SK-N-SH (cell line): ENCODE measurements around the gene PUM1. TPM values are rescaled to one million over a fixed set of nuclear protein-coding genes. Genes with fewer than 3 reads are reported as not detected.

Experiments
- CTCF ChIA-PET: fragments of 300-600, 350-600 bp; formaldehyde crosslinking; extraction: SDS; loops from one replicate; lab custom pipeline; 2021; lab: Yijun Ruan, JAX
- POLR2A ChIA-PET: fragments of 350-600 bp; sonication (Branson Sonifier 250); formaldehyde crosslinking; extraction: SDS; loops from one replicate; lab custom pipeline; 2020; ENCODE audit warnings: antibody characterized with exemption, inconsistent platforms; lab: Yijun Ruan, JAX
- DNase-seq: peaks from one replicate; pipeline ENCODE4 v3.0.0; 2012
- H2AFZ ChIP-seq: fragments of 200-600 bp; sonication (generic); 2 replicates; pipeline ENCODE4 v1.8.1; 2016; ENCODE audit warnings: antibody characterized with exemption, mild to moderate bottlenecking, low read depth
- H3F3A ChIP-seq: fragments of 200-600 bp; sonication (generic); replicated peaks from 2 replicates; pipeline ENCODE3; 2016; ENCODE audit warnings: antibody characterized with exemption, mild to moderate bottlenecking; ENCODE audit not compliant: insufficient read depth
- H3K27ac ChIP-seq, 2 experiments: fragments of 200-500 bp in 1 of 2; fragments of 200-600 bp in 1 of 2; sonication (Bioruptor generic) in 1 of 2; sonication (generic), shearing (Covaris generic) in 1 of 2; 2 replicates each; pipeline versions ENCODE4 v1.5.1 to v1.6.1; 2014 to 2016; ENCODE audit warnings: low read depth in 2 of 2, inconsistent platforms in 1 of 2, low read length in 1 of 2, mild to moderate bottlenecking in 1 of 2, mixed read lengths in 1 of 2
- H3K27me3 ChIP-seq: fragments of 200-600 bp; sonication (generic), shearing (Covaris generic); 2 replicates; pipeline ENCODE4 v1.6.1; 2016; ENCODE audit warnings: mixed run types; ENCODE audit not compliant: insufficient read depth
- H3K36me3 ChIP-seq, 2 experiments: fragments of 200-500 bp in 1 of 2; fragments of 200-600 bp in 1 of 2; sonication (Bioruptor generic) in 1 of 2; sonication (generic) in 1 of 2; replicated peaks in 1 of 2; 2 replicates each; pipeline versions ENCODE3 to v1.5.1; 2014 to 2016; ENCODE audit warnings: low read length in 1 of 2, mild to moderate bottlenecking in 1 of 2; ENCODE audit not compliant: insufficient read depth in 2 of 2, control insufficient read depth in 1 of 2
- H3K4me1 ChIP-seq, 2 experiments: fragments of 200-500 bp in 1 of 2; fragments of 200-600 bp in 1 of 2; sonication (Bioruptor generic) in 1 of 2; sonication (generic), shearing (Covaris generic) in 1 of 2; 2 replicates each; pipeline versions ENCODE4 v1.5.1 to v1.6.1; 2014 to 2016; ENCODE audit warnings: low read depth in 1 of 2, low read length in 1 of 2, mixed run types in 1 of 2; ENCODE audit not compliant: insufficient read depth in 2 of 2, control insufficient read depth in 1 of 2
- H3K4me2 ChIP-seq: fragments of 200-600 bp; sonication (generic), shearing (Covaris generic); 2 replicates; pipeline ENCODE4 v1.6.1; 2017; ENCODE audit warnings: mixed run types
- H3K4me3 ChIP-seq, 2 experiments: fragments of 200-500 bp in 1 of 2; fragments of 200-600 bp in 1 of 2; sonication (Bioruptor generic) in 1 of 2; sonication (generic), shearing (Covaris generic) in 1 of 2; 2 replicates each; pipeline versions ENCODE4 v1.5.1 to v1.8.1; 2014 to 2016; ENCODE audit warnings: low read depth in 2 of 2, inconsistent platforms in 1 of 2, low read length in 1 of 2, mild to moderate bottlenecking in 1 of 2, mixed read lengths in 1 of 2, moderate library complexity in 1 of 2
- H3K79me2 ChIP-seq: fragments of 200-600 bp; sonication (generic); 2 replicates; pipeline ENCODE4 v1.8.1; 2017; ENCODE audit warnings: mild to moderate bottlenecking; ENCODE audit not compliant: insufficient read depth
- H3K9ac ChIP-seq: fragments of 200-600 bp; sonication (generic); 2 replicates; pipeline ENCODE4 v1.6.1; 2017; ENCODE audit warnings: mixed run types
- H3K9me2 ChIP-seq: fragments of 200-600 bp; sonication (generic); 2 replicates; pipeline ENCODE4 v1.6.1; 2017; ENCODE audit warnings: mixed run types
- H3K9me3 ChIP-seq: fragments of 200-600 bp; sonication (generic); 2 replicates; pipeline ENCODE4 v1.6.1; 2017; ENCODE audit warnings: mixed run types, mild to moderate bottlenecking, moderate library complexity
- H4K20me1 ChIP-seq: fragments of 200-600 bp; sonication (generic); 2 replicates; pipeline ENCODE4 v1.6.1; 2017; ENCODE audit warnings: mild to moderate bottlenecking, mixed run types; ENCODE audit not compliant: insufficient read depth
- CHD2 ChIP-seq: fragments of 150-350 bp; IDR thresholded peaks from 2 replicates; pipeline ENCODE4 v1.6.1; 2018; ENCODE audit warnings: low read length; ENCODE audit not compliant: partially characterized antibody
- EZH2phosphoT487 ChIP-seq: fragments of 200-600 bp; sonication (generic); IDR thresholded peaks from 2 replicates; pipeline ENCODE4 v1.6.1; 2017; ENCODE audit warnings: low read depth, mixed run types, mild to moderate bottlenecking, antibody characterized with exemption, moderate library complexity, borderline replicate concordance
- FOSL2 ChIP-seq: IDR thresholded peaks from 2 replicates; pipeline ENCODE4 v1.4.0; 2012; ENCODE audit warnings: low read depth, mild to moderate bottlenecking, moderate library complexity, borderline replicate concordance
- FOXJ3 ChIP-seq: sonication (generic); formaldehyde crosslinking; IDR thresholded peaks from 2 replicates; pipeline ENCODE4 v1.5.1; 2020; ENCODE audit warnings: mild to moderate bottlenecking, missing genetic modification reagents
- GABPA ChIP-seq: IDR thresholded peaks from 2 replicates; pipeline ENCODE4 v1.4.0; 2012; ENCODE audit warnings: low read depth, mild to moderate bottlenecking
- GATA2 ChIP-seq: sonication (generic); formaldehyde crosslinking; IDR thresholded peaks from 2 replicates; pipeline ENCODE4 v1.5.0; 2020; ENCODE audit warnings: mild to moderate bottlenecking, missing genetic modification reagents
- JUND ChIP-seq: IDR thresholded peaks from 2 replicates; pipeline ENCODE4 v1.4.0; 2012
- MEF2A ChIP-seq: IDR thresholded peaks from 2 replicates; pipeline ENCODE4 v1.4.0; 2012; ENCODE audit warnings: low read depth, borderline replicate concordance
- MXI1 ChIP-seq: IDR thresholded peaks from 2 replicates; pipeline ENCODE4 v1.6.1; 2012; ENCODE audit warnings: mild to moderate bottlenecking, low read depth, low read length, improper control_type of control experiment
- NFIC ChIP-seq: IDR thresholded peaks from 2 replicates; pipeline ENCODE4 v1.4.0; 2012; ENCODE audit warnings: borderline replicate concordance
- PBX3 ChIP-seq: IDR thresholded peaks from 2 replicates; pipeline ENCODE4; 2012
- POLR2AphosphoS5 ChIP-seq: IDR thresholded peaks from 2 replicates; pipeline ENCODE4 v1.6.1; 2012; ENCODE audit warnings: low read depth, low read length
- RAD21 ChIP-seq: IDR thresholded peaks from 2 replicates; pipeline ENCODE4 v1.6.1; 2012; ENCODE audit warnings: mild to moderate bottlenecking, low read length
- RCOR1 ChIP-seq: fragments of 150-350 bp; IDR thresholded peaks from 2 replicates; pipeline ENCODE4 v1.6.1; 2017; ENCODE audit warnings: antibody characterized with exemption, low read length
- RXRA ChIP-seq: IDR thresholded peaks from 2 replicates; pipeline ENCODE4 v1.4.0; 2012; ENCODE audit warnings: low read depth, mild to moderate bottlenecking, borderline replicate concordance
- TEAD4 ChIP-seq: IDR thresholded peaks from 2 replicates; pipeline ENCODE4 v1.4.0; 2012; ENCODE audit warnings: mild to moderate bottlenecking, borderline replicate concordance; ENCODE audit not compliant: insufficient read depth
- YY1 ChIP-seq: IDR thresholded peaks from 2 replicates; pipeline ENCODE4 v1.4.0; 2012; ENCODE audit warnings: low read depth, mild to moderate bottlenecking
- WGBS: methylation state at CpG from one replicate; pipeline ENCODE4 v1.1.6; 2017; ENCODE audit warnings: low lambda C conversion rate; 5-methylcytosine and 5-hydroxymethylcytosine counted together
- polyA plus RNA-seq, 3 experiments: library from polyadenylated mRNA; depleted of rRNA; stranded (reverse); fragments of >200 nt; gene quantifications; 2 replicates each; pipeline ENCODE4 v1.2.3, GENCODE V29; 2012
- TF ChIP-seq, protein P1 (sequence below): IDR thresholded peaks from 2 replicates; pipeline ENCODE4 v1.4.0; 2012; ENCODE audit warnings: low read depth, borderline replicate concordance
- TF ChIP-seq, protein P2 (sequence below): fragments of 200-600 bp; sonication (generic); IDR thresholded peaks from 2 replicates; pipeline ENCODE4 v1.6.1; 2017; ENCODE audit warnings: antibody characterized with exemption, mild to moderate bottlenecking, moderate library complexity

Gene PUM1
- polyA plus RNA-seq, 1 of the 3 experiments (the other 2 are of a cell fraction), result 66.7 TPM

GRCh38 chr1:31010086-31010989, 55.2 kb downstream of the PUM1 start:
- WGBS, result 90% methylated on average over 6 of the region's 6 CpGs
- CTCF ChIA-PET, result interaction anchor here (0.6 to 1.0 kb wide), 3 partner anchors 30 to 152 kb away, joined by 3 read pairs; no protein-coding TSS in a partner anchor
- H3K4me2 ChIP-seq, result no peak overlapping the region
- DNase-seq, result no peak
- no peak overlapping the region for H3K9ac ChIP-seq
- peak overlapping the region in 1 of 2 experiments; percentile 47; a peak in 2 of 4 replicates for H3K27ac ChIP-seq
- peaks cover 44 to 51% of the 10 kb centered on the region in 2 experiments for H3K4me1 ChIP-seq
- no peaks in the 10 kb centered on the region for H3K9me2 ChIP-seq
- no peak for TF ChIP-seq GATA2
- peaks cover 95% of the 10 kb centered on the region for H4K20me1 ChIP-seq
- H3K36me3 ChIP-seq, result peaks cover 16 to 18% of the 10 kb centered on the region in 2 experiments
- no peaks in the 10 kb centered on the region for H3K27me3 ChIP-seq
- no peaks in the 10 kb centered on the region for H3K9me3 ChIP-seq
- peaks cover 52% of the 10 kb centered on the region for H3F3A ChIP-seq
- POLR2A ChIA-PET, result interaction anchor here (1.2 kb wide), 2 partner anchors 9 to 56 kb away, joined by 3 to 7 read pairs; partner anchors contain the start of gene PUM1
- H3K79me2 ChIP-seq, result peaks cover 96% of the 10 kb centered on the region
- no peak overlapping the region for H2AFZ ChIP-seq
- H3K4me3 ChIP-seq, result no peak overlapping the region

DNA sequence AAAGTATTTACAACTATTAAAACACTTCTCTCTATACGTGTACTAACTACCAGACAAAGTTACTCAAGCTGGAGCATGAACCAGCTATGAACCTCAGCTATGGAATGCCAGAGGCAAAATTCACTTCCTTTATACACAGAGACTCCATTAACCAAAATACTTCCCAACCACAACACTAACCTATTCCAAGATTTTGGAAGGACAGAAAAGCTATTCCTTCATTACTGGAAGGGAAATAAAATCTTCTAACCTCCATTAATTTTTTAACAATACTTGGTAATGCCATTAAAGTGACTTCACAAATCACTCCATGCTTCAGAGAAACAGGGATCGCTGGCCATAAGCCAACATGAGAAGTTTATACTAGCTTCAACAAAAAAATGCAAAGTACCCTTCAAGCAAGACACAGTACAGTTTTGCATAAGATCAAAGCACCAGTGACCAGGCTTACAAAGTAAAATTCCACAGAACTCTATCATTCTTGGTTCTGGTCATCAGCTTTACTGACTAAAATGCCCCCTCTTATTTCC, 58.0 kb downstream of the PUM1 start:
- Histone ChIP-seq H3K36me3 (peaks cover 37 to 41% of the 10 kb centered on the region in 2 experiments), H3K27me3 (no peaks in the 10 kb centered on the region), H3K27ac (peak overlapping the region; percentile 75 to 77), H4K20me1 (peaks cover 89% of the 10 kb centered on the region), H3K4me2 (peak overlapping the region; percentile 67), H3K79me2 (peaks cover 96% of the 10 kb centered on the region), H3K9me2 (no peaks in the 10 kb centered on the region), H3K4me3 (peak overlapping the region in 1 of 2 experiments; percentile 14; a peak in 2 of 4 replicates), H3K9ac (no peak overlapping the region; the same call in 1 of the 2 replicates), H3F3A (peaks cover 43% of the 10 kb centered on the region), H3K4me1 (peaks cover 34 to 37% of the 10 kb centered on the region in 2 experiments; a peak in 3 of 4 replicates), H3K9me3 (no peaks in the 10 kb centered on the region), H2AFZ (no peak overlapping the region)
- no peak for DNase-seq
- 30% methylated on average over 2 of the region's 2 CpGs for WGBS
- CTCF ChIA-PET, result interaction anchor here (0.9 to 1.3 kb wide), 4 partner anchors 11 to 176 kb away, joined by 3 to 4 read pairs (median 4); no protein-coding TSS in a partner anchor
- POLR2A ChIA-PET, result no interaction called here
- no peak for TF ChIP-seq GATA2
- TF ChIP-seq YY1, result no peak
- TF ChIP-seq RAD21, result no peak
- TF ChIP-seq FOXJ3 (CRISPR knock-in tag), result no peak
- peak; percentile 39; the same call in 1 of the 2 replicates for TF ChIP-seq FOSL2
- TF ChIP-seq NFIC, result peak; percentile 69; the same call in 1 of the 2 replicates
- TF ChIP-seq MEF2A, result no peak
- TF ChIP-seq, protein P1, sequence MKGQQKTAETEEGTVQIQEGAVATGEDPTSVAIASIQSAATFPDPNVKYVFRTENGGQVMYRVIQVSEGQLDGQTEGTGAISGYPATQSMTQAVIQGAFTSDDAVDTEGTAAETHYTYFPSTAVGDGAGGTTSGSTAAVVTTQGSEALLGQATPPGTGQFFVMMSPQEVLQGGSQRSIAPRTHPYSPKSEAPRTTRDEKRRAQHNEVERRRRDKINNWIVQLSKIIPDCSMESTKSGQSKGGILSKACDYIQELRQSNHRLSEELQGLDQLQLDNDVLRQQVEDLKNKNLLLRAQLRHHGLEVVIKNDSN, result no peak
- TF ChIP-seq MXI1, result no peak
- no peak; the same call in 1 of the 2 replicates for TF ChIP-seq PBX3
- TF ChIP-seq RCOR1, result no peak
- TF ChIP-seq CHD2, result no peak
- TF ChIP-seq JUND, result peak; percentile 37; the same call in 1 of the 2 replicates
- peak; percentile 46; the same call in 1 of the 2 replicates for TF ChIP-seq TEAD4
- TF ChIP-seq, protein P2, sequence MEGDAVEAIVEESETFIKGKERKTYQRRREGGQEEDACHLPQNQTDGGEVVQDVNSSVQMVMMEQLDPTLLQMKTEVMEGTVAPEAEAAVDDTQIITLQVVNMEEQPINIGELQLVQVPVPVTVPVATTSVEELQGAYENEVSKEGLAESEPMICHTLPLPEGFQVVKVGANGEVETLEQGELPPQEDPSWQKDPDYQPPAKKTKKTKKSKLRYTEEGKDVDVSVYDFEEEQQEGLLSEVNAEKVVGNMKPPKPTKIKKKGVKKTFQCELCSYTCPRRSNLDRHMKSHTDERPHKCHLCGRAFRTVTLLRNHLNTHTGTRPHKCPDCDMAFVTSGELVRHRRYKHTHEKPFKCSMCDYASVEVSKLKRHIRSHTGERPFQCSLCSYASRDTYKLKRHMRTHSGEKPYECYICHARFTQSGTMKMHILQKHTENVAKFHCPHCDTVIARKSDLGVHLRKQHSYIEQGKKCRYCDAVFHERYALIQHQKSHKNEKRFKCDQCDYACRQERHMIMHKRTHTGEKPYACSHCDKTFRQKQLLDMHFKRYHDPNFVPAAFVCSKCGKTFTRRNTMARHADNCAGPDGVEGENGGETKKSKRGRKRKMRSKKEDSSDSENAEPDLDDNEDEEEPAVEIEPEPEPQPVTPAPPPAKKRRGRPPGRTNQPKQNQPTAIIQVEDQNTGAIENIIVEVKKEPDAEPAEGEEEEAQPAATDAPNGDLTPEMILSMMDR, result no peak
- no peak for TF ChIP-seq POLR2AphosphoS5
- peak; percentile 81; the same call in 1 of the 2 replicates for TF ChIP-seq RXRA
- 0 out of 2 replicates have a peak, but pooled peaks have one; percentile 0 for TF ChIP-seq GABPA
- TF ChIP-seq EZH2phosphoT487, result no peak
